Esophagus (tissue), 2 donors: ENCODE data around the gene ATMIN. TPM values are rescaled to one million over a fixed set of nuclear protein-coding genes. Genes with fewer than 3 reads are reported as not detected.

Experiments used
- H3K27ac ChIP-seq, 2 donors: one replicate each; pipeline ENCODE4 v1.5.1; 2013; ENCODE audit warnings: low read depth in 2 of 2, mild to moderate bottlenecking in 2 of 2, inconsistent platforms in 1 of 2, low read length in 1 of 2, moderate library complexity in 1 of 2
- H3K27me3 ChIP-seq, 2 donors: one replicate each; pipeline ENCODE4 v1.6.1; 2013; ENCODE audit warnings: low read length in 2 of 2, control low read depth in 1 of 2, mild to moderate bottlenecking in 1 of 2; ENCODE audit not compliant: insufficient read depth in 2 of 2, control insufficient read depth in 1 of 2
- H3K36me3 ChIP-seq, 2 donors: one replicate each; pipeline ENCODE4 v1.6.1; 2013; ENCODE audit warnings: low read length in 1 of 2; ENCODE audit not compliant: control insufficient read depth in 2 of 2, insufficient read depth in 2 of 2
- H3K4me1 ChIP-seq, 2 donors: one replicate each; pipeline ENCODE4 v1.6.1; 2013; ENCODE audit warnings: low read length in 1 of 2; ENCODE audit not compliant: control insufficient read depth in 2 of 2, insufficient read depth in 2 of 2
- H3K4me3 ChIP-seq, 2 donors: one replicate each; pipeline ENCODE4 v1.5.1; 2013; ENCODE audit warnings: low read length in 2 of 2, mild to moderate bottlenecking in 2 of 2, low read depth in 1 of 2, moderate library complexity in 1 of 2
- H3K9me3 ChIP-seq, 2 donors: one replicate each; pipeline ENCODE4 v1.6.1; 2013; ENCODE audit warnings: mild to moderate bottlenecking in 2 of 2, low read depth in 1 of 2, low read length in 1 of 2, moderate library complexity in 1 of 2; ENCODE audit not compliant: control insufficient read depth in 2 of 2, insufficient read depth in 1 of 2
- WGBS, 2 donors: extraction: QIAGEN DNeasy Blood & Tissue Kit; methylation state at CpG; one replicate each; pipeline ENCODE4 v1.1.7; 2013; 5-methylcytosine and 5-hydroxymethylcytosine counted together
- polyA plus RNA-seq, 2 donors: library from polyadenylated mRNA; stranded (reverse); fragments of 200-250 nt; gene quantifications; one replicate each; pipeline ENCODE4 v1.2.3, GENCODE V29; 2013
- donor health status: healthy with polysubstance abuse.
- donor health status: Bipolar disorder and iron deficiency.

The ATMIN gene
- polyA plus RNA-seq, 2 donors = 13.7 to 15.5 TPM

GRCh38 chr16:80994451-80994850 lies 41.2 kb upstream of the ATMIN start:
- Histone ChIP-seq H3K4me3 (no peak overlapping the region), H3K9me3 (no peaks in the 10 kb centered on the region), H3K27ac (no peak overlapping the region), H3K36me3 (no peaks in the 10 kb centered on the region), H3K27me3 (no peaks in the 10 kb centered on the region), H3K4me1 (no peaks in the 10 kb centered on the region)

GRCh38 chr16:80996688-80997138 lies 38.9 kb upstream of the ATMIN start:
- no peaks in the 10 kb centered on the region for H3K4me1 ChIP-seq
- H3K27ac ChIP-seq = no peak overlapping the region
- H3K4me3 ChIP-seq = no peak overlapping the region
- 54 to 65% methylated on average over 4 of the region's 4 CpGs for WGBS, 2 donors
- no peaks in the 10 kb centered on the region for H3K36me3 ChIP-seq
- no peaks in the 10 kb centered on the region for H3K27me3 ChIP-seq
- no peaks in the 10 kb centered on the region for H3K9me3 ChIP-seq

DNA sequence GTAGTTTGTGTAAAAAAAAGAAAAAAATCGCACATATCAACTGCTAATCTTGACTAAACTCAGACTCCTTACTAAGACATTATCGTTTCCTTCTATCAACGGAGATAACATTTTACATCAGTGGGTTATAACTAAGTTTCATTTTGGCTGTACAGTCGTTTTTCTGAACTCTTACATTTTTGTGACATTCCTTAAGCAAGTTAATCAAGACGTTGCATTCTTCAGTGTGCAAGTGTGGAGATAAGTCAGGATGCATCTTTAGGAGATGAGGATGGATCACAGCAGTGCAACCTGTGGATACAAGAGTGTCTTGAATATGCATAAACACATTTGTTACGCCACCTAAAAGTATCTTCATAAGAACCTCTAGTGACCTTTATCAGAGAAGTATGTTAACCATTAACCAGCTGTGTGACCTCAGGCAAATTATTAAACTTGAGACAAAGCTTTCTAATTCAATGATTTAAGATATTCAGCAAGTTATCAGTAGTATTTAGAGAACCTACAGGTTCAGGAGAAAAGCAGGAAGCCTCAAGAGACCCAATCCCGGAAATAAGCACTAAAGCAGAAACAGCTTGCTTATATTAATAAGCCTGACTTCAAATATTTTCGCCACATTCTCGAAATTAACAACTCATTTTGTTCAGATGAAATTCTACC lies 38.4 kb upstream of the ATMIN start:
- Histone ChIP-seq H3K27ac (no peak overlapping the region), H3K36me3 (no peaks in the 10 kb centered on the region), H3K4me1 (no peaks in the 10 kb centered on the region), H3K27me3 (no peaks in the 10 kb centered on the region), H3K4me3 (no peak overlapping the region), H3K9me3 (no peaks in the 10 kb centered on the region)
- WGBS, 2 donors = 38 to 62% methylated on average over 9 of the region's 9 CpGs

- H3K36me3 ChIP-seq = no peaks in the 10 kb centered on the region
- H3K27me3 ChIP-seq = no peaks in the 10 kb centered on the region
- H3K27ac ChIP-seq = no peak overlapping the region
- H3K4me3 ChIP-seq = no peak overlapping the region
- H3K9me3 ChIP-seq = no peaks in the 10 kb centered on the region
- H3K4me1 ChIP-seq = no peaks in the 10 kb centered on the region
- 87 to 92% methylated on average over 7 of the region's 7 CpGs for WGBS, 2 donors
Observed at GRCh38 chr16:80997964-80998620, 37.5 kb upstream of the ATMIN start.

- 93 to 94% methylated on average over 3 of the region's 3 CpGs for WGBS, 2 donors
- H3K27ac ChIP-seq = no peak overlapping the region
- H3K4me3 ChIP-seq = no peak overlapping the region
- H3K27me3 ChIP-seq = no peaks in the 10 kb centered on the region
- H3K4me1 ChIP-seq = peaks cover 2 to 6% of the 10 kb centered on the region in 2 donors
- no peaks in the 10 kb centered on the region for H3K36me3 ChIP-seq
- H3K9me3 ChIP-seq = no peaks in the 10 kb centered on the region
Observed at GRCh38 chr16:81000873-81001272, 34.8 kb upstream of the ATMIN start.

DNA sequence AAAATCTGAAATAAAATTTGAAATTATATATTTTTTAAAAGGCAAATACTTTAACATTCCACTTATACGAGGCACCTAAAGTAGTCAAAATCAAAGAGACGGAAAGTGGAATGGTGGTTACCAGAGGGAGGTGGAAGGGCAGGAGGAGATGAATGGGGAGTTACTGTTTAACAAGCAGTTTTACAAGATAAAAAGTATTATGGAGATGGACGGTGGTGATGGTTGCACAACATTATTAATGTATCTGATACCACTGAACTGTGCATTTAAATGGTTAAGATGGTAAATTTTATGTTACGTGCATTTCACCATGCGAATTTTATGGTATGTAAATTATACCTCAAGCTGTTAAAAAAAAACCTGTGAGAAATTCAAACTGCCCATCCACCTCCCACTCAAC lies 34.3 kb upstream of the ATMIN start:
- H3K4me3 ChIP-seq = no peak overlapping the region
- H3K4me1 ChIP-seq = peaks cover 2 to 6% of the 10 kb centered on the region in 2 donors
- WGBS, 2 donors = 74 to 81% methylated on average over 5 of the region's 5 CpGs
- H3K36me3 ChIP-seq = no peaks in the 10 kb centered on the region
- H3K9me3 ChIP-seq = no peaks in the 10 kb centered on the region
- H3K27me3 ChIP-seq = no peaks in the 10 kb centered on the region
- no peak overlapping the region for H3K27ac ChIP-seq

- Histone ChIP-seq H3K27ac (no peak overlapping the region), H3K9me3 (no peaks in the 10 kb centered on the region), H3K36me3 (no peaks in the 10 kb centered on the region), H3K27me3 (no peaks in the 10 kb centered on the region), H3K4me3 (no peak overlapping the region), H3K4me1 (peaks cover 2 to 6% of the 10 kb centered on the region in 2 donors)
- 66 to 68% methylated on average over 4 of the region's 4 CpGs for WGBS, 2 donors
Observed at GRCh38 chr16:81003064-81003463, 32.6 kb upstream of the ATMIN start.

- Histone ChIP-seq H3K4me3 (no peak overlapping the region), H3K36me3 (no peaks in the 10 kb centered on the region), H3K27ac (peak overlapping the region in 1 of 2 donors; percentile 47), H3K27me3 (no peaks in the 10 kb centered on the region), H3K4me1 (peaks cover 2 to 6% of the 10 kb centered on the region in 2 donors), H3K9me3 (no peaks in the 10 kb centered on the region)
- 56 to 63% methylated on average over 11 of the region's 11 CpGs for WGBS, 2 donors
Observed at GRCh38 chr16:81003610-81004460, 31.8 kb upstream of the ATMIN start.

- Histone ChIP-seq H3K27ac (peak overlapping the region; percentile 47 to 64), H3K36me3 (no peaks in the 10 kb centered on the region), H3K4me1 (peaks cover 2 to 6% of the 10 kb centered on the region in 2 donors), H3K9me3 (no peaks in the 10 kb centered on the region), H3K4me3 (no peak overlapping the region), H3K27me3 (no peaks in the 10 kb centered on the region)
- WGBS, 2 donors = 38 to 43% methylated on average over 14 of the region's 14 CpGs
Observed at GRCh38 chr16:81004646-81005353, 30.8 kb upstream of the ATMIN start.
